ENCODE data around the gene CASP10. TPM values are rescaled to one million over a fixed set of nuclear protein-coding genes. Genes with fewer than 3 reads are reported as not detected.

The CASP10 gene, protein sequence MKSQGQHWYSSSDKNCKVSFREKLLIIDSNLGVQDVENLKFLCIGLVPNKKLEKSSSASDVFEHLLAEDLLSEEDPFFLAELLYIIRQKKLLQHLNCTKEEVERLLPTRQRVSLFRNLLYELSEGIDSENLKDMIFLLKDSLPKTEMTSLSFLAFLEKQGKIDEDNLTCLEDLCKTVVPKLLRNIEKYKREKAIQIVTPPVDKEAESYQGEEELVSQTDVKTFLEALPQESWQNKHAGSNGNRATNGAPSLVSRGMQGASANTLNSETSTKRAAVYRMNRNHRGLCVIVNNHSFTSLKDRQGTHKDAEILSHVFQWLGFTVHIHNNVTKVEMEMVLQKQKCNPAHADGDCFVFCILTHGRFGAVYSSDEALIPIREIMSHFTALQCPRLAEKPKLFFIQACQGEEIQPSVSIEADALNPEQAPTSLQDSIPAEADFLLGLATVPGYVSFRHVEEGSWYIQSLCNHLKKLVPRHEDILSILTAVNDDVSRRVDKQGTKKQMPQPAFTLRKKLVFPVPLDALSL
- 1.5 and 2.6 TPM in 2 replicates for polyA plus RNA-seq (2011; rRNA removed)
- 2.8 and 3.2 TPM in 2 replicates for polyA minus RNA-seq (2011; rRNA and poly(A)+ RNA removed)

DNA sequence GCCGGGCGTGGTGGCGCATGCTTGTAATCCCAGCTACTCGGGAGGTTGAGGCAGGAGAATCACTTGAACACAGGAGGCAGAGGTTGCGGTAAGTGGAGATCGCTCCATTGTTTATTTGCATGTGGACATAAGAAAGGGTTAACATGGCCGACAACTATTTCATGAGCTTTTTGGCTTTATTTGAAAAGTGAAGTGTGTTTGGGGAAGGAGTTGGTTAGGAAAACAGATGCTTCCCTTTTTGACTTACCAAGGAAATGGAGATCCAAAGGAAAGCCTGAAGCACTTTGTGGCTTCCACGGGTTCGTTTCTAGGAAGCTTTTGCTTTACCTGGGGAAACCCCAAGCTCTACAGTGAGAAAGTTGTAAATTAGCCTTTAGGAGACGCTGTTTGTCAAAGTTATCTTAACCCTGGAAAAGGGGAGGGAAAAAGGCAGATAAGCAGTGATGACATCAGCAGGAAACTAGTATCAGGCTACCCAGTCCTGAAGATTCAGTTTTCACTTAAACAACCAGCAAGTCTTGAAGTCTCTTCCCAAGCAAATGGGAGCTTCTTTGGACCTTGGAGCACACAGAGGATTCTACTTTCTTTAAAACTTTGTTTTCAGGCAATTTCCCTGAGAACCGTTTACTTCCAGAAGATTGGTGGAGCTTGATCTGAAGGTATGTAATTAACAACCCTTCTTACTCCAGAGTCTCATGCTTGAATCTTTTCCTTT, at the start of gene CASP10:
Gene CASP10, plus strand, starts transcription at position 492 of the 715 bp plus-strand sequence. CDS start 2,637 bp downstream, outside the sequence.
- H3K27me3 ChIP-seq (ENCODE audit: control insufficient read depth, insufficient read depth, low read length) = peaks cover 3% of the 10 kb centered on the region
- TF ChIP-seq, protein P1, sequence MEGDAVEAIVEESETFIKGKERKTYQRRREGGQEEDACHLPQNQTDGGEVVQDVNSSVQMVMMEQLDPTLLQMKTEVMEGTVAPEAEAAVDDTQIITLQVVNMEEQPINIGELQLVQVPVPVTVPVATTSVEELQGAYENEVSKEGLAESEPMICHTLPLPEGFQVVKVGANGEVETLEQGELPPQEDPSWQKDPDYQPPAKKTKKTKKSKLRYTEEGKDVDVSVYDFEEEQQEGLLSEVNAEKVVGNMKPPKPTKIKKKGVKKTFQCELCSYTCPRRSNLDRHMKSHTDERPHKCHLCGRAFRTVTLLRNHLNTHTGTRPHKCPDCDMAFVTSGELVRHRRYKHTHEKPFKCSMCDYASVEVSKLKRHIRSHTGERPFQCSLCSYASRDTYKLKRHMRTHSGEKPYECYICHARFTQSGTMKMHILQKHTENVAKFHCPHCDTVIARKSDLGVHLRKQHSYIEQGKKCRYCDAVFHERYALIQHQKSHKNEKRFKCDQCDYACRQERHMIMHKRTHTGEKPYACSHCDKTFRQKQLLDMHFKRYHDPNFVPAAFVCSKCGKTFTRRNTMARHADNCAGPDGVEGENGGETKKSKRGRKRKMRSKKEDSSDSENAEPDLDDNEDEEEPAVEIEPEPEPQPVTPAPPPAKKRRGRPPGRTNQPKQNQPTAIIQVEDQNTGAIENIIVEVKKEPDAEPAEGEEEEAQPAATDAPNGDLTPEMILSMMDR (IDR thresholded peaks at IDR 0.05; ENCODE audit: low read depth, low read length) = peak; percentile 43
- DNase-seq (ENCODE audit: low read depth, low spot score) = no peak
- POLR2A ChIA-PET = interaction anchor here (0.7 kb wide), 1 partner anchor 49 kb away, joined by 4 read pairs; no protein-coding TSS in a partner anchor
- peaks cover 11% of the 10 kb centered on the region for H3K9me3 ChIP-seq (ENCODE audit: control insufficient read depth, insufficient read depth, low read length)
- CTCF ChIA-PET = interaction anchor here (1.0 to 2.3 kb wide), 8 partner anchors 9 to 281 kb away, joined by 3 to 28 read pairs (median 4); no protein-coding TSS in a partner anchor
- H3K4me3 ChIP-seq (ENCODE audit: low read depth, low read length) = peak within 1 kb of the TSS; percentile 45
- H3K27ac ChIP-seq (ENCODE audit: low read depth, low read length) = no peak within 1 kb of the TSS

DNA sequence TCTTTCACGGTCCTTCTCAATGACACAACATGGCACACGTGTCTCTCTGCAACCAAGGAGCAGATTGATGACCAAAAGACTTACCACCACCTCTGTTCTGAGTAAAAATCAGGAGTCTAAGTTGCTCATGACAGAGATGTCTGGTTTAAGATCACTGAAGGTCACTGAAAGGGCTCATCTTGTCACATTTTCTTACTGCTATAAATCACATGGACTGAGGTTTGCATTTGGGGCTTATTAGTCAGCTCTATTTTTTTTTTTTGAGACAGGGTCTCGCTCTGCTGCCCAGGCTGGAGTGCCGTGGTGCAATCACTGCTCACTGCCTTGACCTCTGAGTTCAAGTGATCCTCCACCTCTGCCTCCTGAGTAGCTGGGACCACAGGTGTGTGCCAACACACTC, 47.6 kb upstream of the CASP10 start:
- no peak for DNase-seq (ENCODE audit: low read depth, low spot score)
- TF ChIP-seq, protein P1 (IDR thresholded peaks at IDR 0.05; ENCODE audit: low read depth, low read length) = no peak

DNA sequence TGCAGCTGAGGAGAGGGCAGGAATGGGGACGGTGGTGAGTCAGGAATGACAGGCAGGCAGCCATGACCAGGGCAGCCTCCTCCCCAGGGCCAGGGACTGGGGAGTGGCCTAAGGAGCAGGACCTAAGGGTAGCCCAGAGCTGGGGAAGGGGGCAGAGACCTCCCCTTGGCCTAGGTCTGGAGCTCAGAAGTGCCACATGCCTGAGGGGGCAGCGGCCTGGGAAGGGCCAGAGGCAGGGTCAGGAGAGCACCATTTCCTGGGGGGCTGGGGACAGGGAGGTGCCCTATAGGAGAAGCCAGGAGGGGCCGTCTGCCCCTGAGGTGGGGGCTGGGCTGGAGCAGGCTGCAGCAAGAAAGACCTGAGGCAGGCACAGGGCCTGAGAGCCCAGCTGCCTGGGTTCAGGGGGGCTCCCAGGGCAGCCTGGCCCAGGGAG, 46.0 kb upstream of the CASP10 start:
- no peak for DNase-seq (ENCODE audit: low read depth, low spot score)
- H3K27ac ChIP-seq (ENCODE audit: low read depth, low read length) = no peak overlapping the region
- CTCF ChIA-PET = no interaction called here
- H3K27me3 ChIP-seq (ENCODE audit: control insufficient read depth, insufficient read depth, low read length) = no peaks in the 10 kb centered on the region
- H3K4me3 ChIP-seq (ENCODE audit: low read depth, low read length) = no peak overlapping the region
- POLR2A ChIA-PET = interaction anchor here (0.7 kb wide), 1 partner anchor 68 kb away, joined by 3 read pairs; no protein-coding TSS in a partner anchor
- H3K9me3 ChIP-seq (ENCODE audit: control insufficient read depth, insufficient read depth, low read length) = peaks cover 4% of the 10 kb centered on the region; the same call in 1 of the 2 replicates
- TF ChIP-seq, protein P1 (IDR thresholded peaks at IDR 0.05; ENCODE audit: low read depth, low read length) = no peak

More for the DNA sequence above, 47.6 kb upstream of the CASP10 start:
- H3K9me3 ChIP-seq (ENCODE audit: control insufficient read depth, insufficient read depth, low read length) = peaks cover 4% of the 10 kb centered on the region; the same call in 1 of the 2 replicates
- no peak overlapping the region for H3K4me3 ChIP-seq (ENCODE audit: low read depth, low read length)
- POLR2A ChIA-PET = no interaction called here
- no peak overlapping the region for H3K27ac ChIP-seq (ENCODE audit: low read depth, low read length)
- no peaks in the 10 kb centered on the region for H3K27me3 ChIP-seq (ENCODE audit: control insufficient read depth, insufficient read depth, low read length)
- CTCF ChIA-PET = no interaction called here

DNA sequence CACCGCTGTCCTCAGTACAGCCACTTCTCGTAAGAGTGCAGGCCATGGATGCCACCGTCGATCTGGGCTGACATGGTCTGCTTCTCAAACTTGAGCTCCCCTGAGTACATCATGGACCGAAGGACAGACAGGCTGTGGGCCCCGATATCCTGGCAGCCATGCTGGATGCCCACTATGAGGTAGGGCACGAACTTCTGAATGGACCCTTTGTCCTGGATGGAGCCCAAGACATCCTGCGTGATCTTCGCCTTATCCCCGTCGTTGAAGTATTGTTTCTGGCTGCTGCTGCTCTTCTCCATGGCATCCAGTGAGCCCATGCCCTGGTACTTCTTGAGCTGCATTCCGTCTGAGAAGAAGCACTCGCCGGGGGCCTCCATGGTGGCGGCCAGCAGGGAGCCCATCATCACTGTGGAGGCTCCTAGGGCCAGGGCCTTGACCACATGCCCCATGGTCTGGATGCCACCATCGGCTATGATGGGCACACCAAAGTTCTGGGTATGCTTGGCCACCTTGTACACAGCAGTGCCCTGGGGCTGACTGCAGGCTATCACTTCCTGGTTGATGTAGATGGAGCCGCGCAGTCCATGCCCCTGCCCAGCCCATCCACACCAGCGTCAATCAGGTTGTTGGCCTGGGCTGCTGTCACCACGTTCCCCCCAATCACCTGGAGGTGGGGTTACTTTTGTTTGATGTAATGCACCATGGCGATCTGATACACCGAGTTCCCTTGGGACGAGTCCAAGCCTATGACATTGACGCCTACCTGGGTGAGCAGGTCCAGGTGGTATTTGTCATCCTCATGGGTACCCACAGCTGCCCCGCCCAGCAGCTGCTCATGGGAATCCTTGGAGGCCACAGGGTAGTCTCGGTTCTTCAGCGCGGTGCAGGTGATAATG, 45.2 kb upstream of the CASP10 start:
- DNase-seq (ENCODE audit: low read depth, low spot score) = no peak
- TF ChIP-seq, protein P1 (IDR thresholded peaks at IDR 0.05; ENCODE audit: low read depth, low read length) = no peak
- ChIA-PET POLR2A (interaction anchor here (0.7 kb wide), 1 partner anchor 69 kb away, joined by 3 read pairs; no protein-coding TSS in a partner anchor), CTCF (no interaction called here)
- Histone ChIP-seq H3K9me3 (ENCODE audit: control insufficient read depth, insufficient read depth, low read length) (peaks cover 4% of the 10 kb centered on the region; the same call in 1 of the 2 replicates), H3K27me3 (ENCODE audit: control insufficient read depth, insufficient read depth, low read length) (no peaks in the 10 kb centered on the region), H3K4me3 (ENCODE audit: low read depth, low read length) (no peak overlapping the region), H3K27ac (ENCODE audit: low read depth, low read length) (no peak overlapping the region)

Measured in AG04450 (cell line).